ENCODE data around the gene TM6SF1. TPM values are rescaled to one million over a fixed set of nuclear protein-coding genes. Genes with fewer than 3 reads are reported as not detected.
A peak's percentile ranks its signal among the peaks of the same experiment; 100 is the strongest.

Gene TM6SF1
- total RNA-seq, 1 experiment from 2014 or later, result 0.69 TPM

- H3K4me1 ChIP-seq (ENCODE audit: control insufficient read depth, insufficient read depth, low read length), result peaks cover 41% of the 10 kb centered on the region
- no peaks in the 10 kb centered on the region for H3K9me3 ChIP-seq (ENCODE audit: control insufficient read depth, insufficient read depth, low read depth, low read length)
- intact Hi-C loops (cut with micrococcal nuclease; ENCODE audit: unreplicated experiment), result no loop called here
- peak within 1 kb of the TSS; percentile 94 for H3K27ac ChIP-seq (ENCODE audit: low read length)
- peak within 1 kb of the TSS; percentile 83 to 94 for H3K4me3 ChIP-seq (ENCODE audit: low read depth in 2 of 2, low read length in 2 of 2)
- DNase-seq (ENCODE audit: low read depth, low spot score), result peak; percentile 72
- TF ChIP-seq REST (IDR thresholded peaks at IDR 0.05; ENCODE audit: insufficient read depth in 1 of 2, low read depth in 2 of 2, low read length in 1 of 2), result no peak
- peak; percentile 93 for TF ChIP-seq POLR2AphosphoS5 (IDR thresholded peaks at IDR 0.05; ENCODE audit: low read depth, low read length)
- TF ChIP-seq, protein P1, sequence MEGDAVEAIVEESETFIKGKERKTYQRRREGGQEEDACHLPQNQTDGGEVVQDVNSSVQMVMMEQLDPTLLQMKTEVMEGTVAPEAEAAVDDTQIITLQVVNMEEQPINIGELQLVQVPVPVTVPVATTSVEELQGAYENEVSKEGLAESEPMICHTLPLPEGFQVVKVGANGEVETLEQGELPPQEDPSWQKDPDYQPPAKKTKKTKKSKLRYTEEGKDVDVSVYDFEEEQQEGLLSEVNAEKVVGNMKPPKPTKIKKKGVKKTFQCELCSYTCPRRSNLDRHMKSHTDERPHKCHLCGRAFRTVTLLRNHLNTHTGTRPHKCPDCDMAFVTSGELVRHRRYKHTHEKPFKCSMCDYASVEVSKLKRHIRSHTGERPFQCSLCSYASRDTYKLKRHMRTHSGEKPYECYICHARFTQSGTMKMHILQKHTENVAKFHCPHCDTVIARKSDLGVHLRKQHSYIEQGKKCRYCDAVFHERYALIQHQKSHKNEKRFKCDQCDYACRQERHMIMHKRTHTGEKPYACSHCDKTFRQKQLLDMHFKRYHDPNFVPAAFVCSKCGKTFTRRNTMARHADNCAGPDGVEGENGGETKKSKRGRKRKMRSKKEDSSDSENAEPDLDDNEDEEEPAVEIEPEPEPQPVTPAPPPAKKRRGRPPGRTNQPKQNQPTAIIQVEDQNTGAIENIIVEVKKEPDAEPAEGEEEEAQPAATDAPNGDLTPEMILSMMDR (IDR thresholded peaks at IDR 0.05), result peak; percentile 40; the same call in 1 of the 2 replicates
- TF ChIP-seq TCF7L2 (IDR thresholded peaks at IDR 0.05; ENCODE audit: low read depth, low read length), result peak; percentile 41; the same call in 1 of the 2 replicates
- peak; percentile 70; the same call in 1 of the 2 replicates for TF ChIP-seq SIN3A (IDR thresholded peaks at IDR 0.05; ENCODE audit: borderline replicate concordance, insufficient read depth, low read depth, low read length)
- in situ Hi-C loops (cut with HindIII; ENCODE audit: low pct_unique_long_range_greater_than_20kb, low sequenced_read_pairs), result no loop called here
- no TSS peak for BruUV-seq (replicated peaks)
- H3K27me3 ChIP-seq (ENCODE audit: control insufficient read depth, insufficient read depth, low read length), result no peaks in the 10 kb centered on the region
- peak; percentile 98 for ATAC-seq
- CTCF ChIA-PET, result no interaction called here
- POLR2A ChIA-PET, result interaction anchor here (1.4 kb wide), 1 partner anchor 55 kb away, joined by 4 read pairs; no protein-coding TSS in a partner anchor
- peaks cover 10% of the 10 kb centered on the region for H3K36me3 ChIP-seq (ENCODE audit: control insufficient read depth, insufficient read depth, low read length)
These were observed 40.5 kb upstream of the TM6SF1 start, which contains the start of gene BTBD1 for GRCh38 chr15:83066734-83067637. BTBD1 (minus strand) TSS chr15:83067252; CDS start chr15:83067151, 101 bp downstream.

DNA sequence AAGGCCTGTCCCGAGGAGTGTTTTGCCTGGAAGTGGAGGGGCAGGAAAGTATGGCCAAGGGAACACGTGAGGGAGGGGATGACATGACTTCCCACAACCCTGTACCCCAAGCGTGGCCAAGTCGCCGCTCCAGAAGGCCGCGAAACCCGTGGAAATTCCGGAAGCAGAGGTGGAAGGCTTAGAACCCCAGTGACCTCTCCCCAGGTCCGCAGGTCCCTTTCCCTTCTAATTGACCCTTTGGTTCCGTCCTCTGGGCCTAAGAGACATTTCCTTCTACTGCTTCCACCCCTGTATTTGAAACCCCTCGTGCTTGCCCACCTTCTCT, 39.8 kb upstream of the TM6SF1 start:
- DNase-seq (ENCODE audit: low read depth, low spot score), result no peak
- BruUV-seq (replicated peaks), result no TSS peak
- TF ChIP-seq REST (IDR thresholded peaks at IDR 0.05; ENCODE audit: insufficient read depth in 1 of 2, low read depth in 2 of 2, low read length in 1 of 2) (no peak), POLR2AphosphoS5 (IDR thresholded peaks at IDR 0.05; ENCODE audit: low read depth, low read length) (no peak), SIN3A (IDR thresholded peaks at IDR 0.05; ENCODE audit: borderline replicate concordance, insufficient read depth, low read depth, low read length) (no peak), TCF7L2 (IDR thresholded peaks at IDR 0.05; ENCODE audit: low read depth, low read length) (no peak)
- TF ChIP-seq, protein P1 (IDR thresholded peaks at IDR 0.05), result no peak
- no peaks in the 10 kb centered on the region for H3K9me3 ChIP-seq (ENCODE audit: control insufficient read depth, insufficient read depth, low read depth, low read length)
- POLR2A ChIA-PET, result interaction anchor here (1.4 kb wide), 1 partner anchor 56 kb away, joined by 4 read pairs; no protein-coding TSS in a partner anchor
- peaks cover 36% of the 10 kb centered on the region for H3K4me1 ChIP-seq (ENCODE audit: control insufficient read depth, insufficient read depth, low read length)
- peak overlapping the region; percentile 68 for H3K27ac ChIP-seq (ENCODE audit: low read length)
- CTCF ChIA-PET, result no interaction called here
- H3K27me3 ChIP-seq (ENCODE audit: control insufficient read depth, insufficient read depth, low read length), result no peaks in the 10 kb centered on the region
- intact Hi-C loops (cut with micrococcal nuclease; ENCODE audit: unreplicated experiment), result no loop called here
- no peak for ATAC-seq
- peak overlapping the region; percentile 83 to 94 for H3K4me3 ChIP-seq (ENCODE audit: low read depth in 2 of 2, low read length in 2 of 2)
- in situ Hi-C loops (cut with HindIII; ENCODE audit: low pct_unique_long_range_greater_than_20kb, low sequenced_read_pairs), result no loop called here
- H3K36me3 ChIP-seq (ENCODE audit: control insufficient read depth, insufficient read depth, low read length), result peaks cover 6% of the 10 kb centered on the region

Data from Panc1 (cell line).